AG04449 (cell line): Measurements from ENCODE around the gene TRRAP.

Experiments
- CTCF ChIA-PET: fragments of 350-600 bp; formaldehyde crosslinking; extraction: SDS; loops from one replicate; lab custom pipeline; 2021; ENCODE audit warnings: antibody characterized with exemption; lab: Yijun Ruan, JAX
- POLR2A ChIA-PET: fragments of 400-600, 350-600 bp; formaldehyde crosslinking; extraction: SDS; loops from one replicate; lab custom pipeline; 2020; ENCODE audit warnings: antibody characterized with exemption, inconsistent platforms; lab: Yijun Ruan, JAX
- DNase-seq: peaks from one replicate; pipeline ENCODE4 v3.0.0-alpha.2; 2010; ENCODE audit warnings: low read depth, low spot score
- H3K4me3 ChIP-seq: 2 replicates; pipeline ENCODE4 v1.5.1; 2011; ENCODE audit warnings: low read depth, mild to moderate bottlenecking, control low read depth, low read length
- TF ChIP-seq, protein P1 (sequence below): IDR thresholded peaks from one replicate; pipeline ENCODE4 v1.5.1; 2011; ENCODE audit warnings: mild to moderate bottlenecking, moderate library complexity, low read length, control low read depth, inconsistent platforms; ENCODE audit not compliant: insufficient read depth; ENCODE audit errors: missing control alignments

Gene TRRAP

DNA sequence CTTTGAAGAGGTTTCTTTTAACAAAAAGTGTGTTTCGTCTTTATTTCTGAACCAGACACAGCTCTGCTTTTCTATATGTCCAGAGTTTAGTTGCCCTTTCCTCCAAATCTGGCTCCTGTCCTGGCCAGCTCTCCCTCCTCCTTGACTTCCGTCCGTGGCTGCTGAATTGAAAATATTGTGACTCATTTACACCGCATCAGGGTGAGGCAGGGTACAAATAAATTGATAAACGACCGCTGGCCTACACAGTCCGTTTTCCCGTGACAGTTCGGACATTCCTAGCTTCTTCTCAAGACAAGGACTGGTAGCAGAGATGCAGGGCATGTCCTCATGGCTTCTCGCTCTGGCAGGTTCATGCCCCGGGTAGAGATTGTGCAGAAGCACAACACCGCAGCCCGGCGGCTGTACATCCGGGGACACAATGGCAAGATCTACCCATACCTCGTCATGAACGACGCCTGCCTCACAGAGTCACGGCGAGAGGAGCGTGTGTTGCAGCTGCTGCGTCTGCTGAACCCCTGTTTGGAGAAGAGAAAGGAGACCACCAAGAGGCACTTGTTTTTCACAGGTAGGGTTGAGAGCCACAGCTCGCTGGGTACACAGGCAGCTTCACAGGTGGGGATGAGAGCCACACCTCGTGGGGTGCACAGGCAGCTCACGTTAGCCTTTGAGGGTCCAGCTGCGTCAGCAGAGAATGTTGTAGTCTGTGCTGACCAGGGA is 126.6 kb downstream of the TRRAP start:
- ChIA-PET POLR2A (no interaction called here), CTCF (interaction anchor here (1.1 to 1.3 kb wide), 2 partner anchors 8 to 306 kb away, joined by 3 read pairs; no protein-coding TSS in a partner anchor)
- H3K4me3 ChIP-seq = no peak overlapping the region
- TF ChIP-seq, protein P1, sequence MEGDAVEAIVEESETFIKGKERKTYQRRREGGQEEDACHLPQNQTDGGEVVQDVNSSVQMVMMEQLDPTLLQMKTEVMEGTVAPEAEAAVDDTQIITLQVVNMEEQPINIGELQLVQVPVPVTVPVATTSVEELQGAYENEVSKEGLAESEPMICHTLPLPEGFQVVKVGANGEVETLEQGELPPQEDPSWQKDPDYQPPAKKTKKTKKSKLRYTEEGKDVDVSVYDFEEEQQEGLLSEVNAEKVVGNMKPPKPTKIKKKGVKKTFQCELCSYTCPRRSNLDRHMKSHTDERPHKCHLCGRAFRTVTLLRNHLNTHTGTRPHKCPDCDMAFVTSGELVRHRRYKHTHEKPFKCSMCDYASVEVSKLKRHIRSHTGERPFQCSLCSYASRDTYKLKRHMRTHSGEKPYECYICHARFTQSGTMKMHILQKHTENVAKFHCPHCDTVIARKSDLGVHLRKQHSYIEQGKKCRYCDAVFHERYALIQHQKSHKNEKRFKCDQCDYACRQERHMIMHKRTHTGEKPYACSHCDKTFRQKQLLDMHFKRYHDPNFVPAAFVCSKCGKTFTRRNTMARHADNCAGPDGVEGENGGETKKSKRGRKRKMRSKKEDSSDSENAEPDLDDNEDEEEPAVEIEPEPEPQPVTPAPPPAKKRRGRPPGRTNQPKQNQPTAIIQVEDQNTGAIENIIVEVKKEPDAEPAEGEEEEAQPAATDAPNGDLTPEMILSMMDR = no peak
- DNase-seq = no peak

DNA sequence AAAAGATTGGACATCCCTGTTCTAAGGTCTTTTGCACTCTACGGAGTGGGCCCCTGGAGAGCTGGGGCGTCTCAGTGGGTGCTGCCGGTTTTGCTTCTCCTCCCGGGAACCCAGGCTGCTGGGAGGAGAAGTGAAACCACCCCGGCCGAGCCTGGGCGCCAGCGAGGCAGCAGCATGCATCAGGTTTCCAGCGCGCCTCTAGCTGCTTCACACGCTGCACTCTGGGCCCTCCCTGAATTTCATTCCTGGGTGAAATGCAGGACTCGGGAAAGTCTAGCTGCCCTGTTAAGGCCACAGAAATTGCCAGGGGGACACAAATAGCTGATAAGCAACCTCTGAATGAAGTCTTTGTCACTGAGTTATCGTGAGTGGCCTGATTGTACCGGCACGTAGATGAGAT is 127.4 kb downstream of the TRRAP start:
- no peak for DNase-seq
- H3K4me3 ChIP-seq = no peak overlapping the region
- POLR2A ChIA-PET = no interaction called here
- CTCF ChIA-PET = interaction anchor here (1.3 kb wide), 1 partner anchor 9 kb away, joined by 3 read pairs; no protein-coding TSS in a partner anchor
- TF ChIP-seq, protein P1 = no peak

DNA sequence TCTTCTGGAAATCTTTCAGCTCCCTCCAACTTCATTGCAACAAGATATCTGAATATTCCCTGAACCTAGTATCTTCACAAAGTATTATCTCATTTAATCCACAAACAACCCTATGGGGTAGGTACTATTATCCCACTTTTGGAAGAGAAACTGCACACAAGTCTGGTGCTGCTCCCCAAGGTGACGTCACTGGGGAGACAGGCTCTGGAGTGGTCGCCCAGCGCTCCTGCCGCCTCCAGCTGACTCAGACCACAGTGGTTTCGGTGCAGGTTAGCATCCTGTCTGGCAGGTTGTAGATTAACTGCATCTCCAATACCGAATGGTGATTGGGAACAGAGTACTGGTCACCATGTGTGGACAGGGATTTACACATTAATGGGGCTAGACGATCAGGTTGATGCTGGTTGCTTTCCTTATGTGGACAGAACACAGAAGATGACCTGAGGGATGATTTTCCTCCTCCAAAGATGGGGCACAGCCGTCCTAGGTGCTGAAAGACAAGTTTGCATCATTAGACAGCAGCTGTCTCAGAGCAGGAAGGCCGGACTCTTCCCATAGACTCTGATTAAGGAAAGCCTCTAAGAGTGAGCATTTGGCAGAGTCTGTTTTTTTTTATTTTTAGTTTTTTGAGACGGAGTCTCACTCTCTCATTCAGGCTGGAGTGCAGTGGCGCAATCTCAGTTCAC is 128.6 kb downstream of the TRRAP start:
- CTCF ChIA-PET = interaction anchor here (0.5 to 0.9 kb wide), 2 partner anchors 306 to 1124 kb away, joined by 3 to 4 read pairs; no protein-coding TSS in a partner anchor

DNA sequence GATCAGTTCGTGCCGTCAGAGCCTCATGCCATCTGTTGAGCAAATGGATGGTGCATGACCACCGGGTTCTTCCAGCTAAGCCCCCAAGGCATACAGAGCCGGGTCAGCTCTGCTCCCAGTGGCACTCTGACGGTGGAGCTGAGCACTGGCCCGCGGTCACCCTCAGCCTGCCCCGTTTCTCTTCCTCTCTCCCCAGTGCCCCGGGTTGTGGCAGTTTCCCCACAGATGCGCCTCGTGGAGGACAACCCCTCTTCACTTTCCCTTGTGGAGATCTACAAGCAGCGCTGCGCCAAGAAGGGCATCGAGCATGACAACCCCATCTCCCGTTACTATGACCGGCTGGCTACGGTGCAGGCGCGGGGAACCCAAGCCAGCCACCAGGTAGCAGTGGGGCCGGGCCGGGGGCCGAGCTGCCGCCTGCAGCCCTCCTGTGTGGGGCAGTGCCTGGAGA is 129.9 kb downstream of the TRRAP start:
- DNase-seq = no peak
- TF ChIP-seq, protein P1 = no peak
- H3K4me3 ChIP-seq = no peak overlapping the region
- ChIA-PET CTCF (no interaction called here), POLR2A (no interaction called here)

More for the DNA sequence above, 128.6 kb downstream of the TRRAP start:
- POLR2A ChIA-PET = no interaction called here
- DNase-seq = no peak
- TF ChIP-seq, protein P1 = no peak
- no peak overlapping the region for H3K4me3 ChIP-seq

DNA sequence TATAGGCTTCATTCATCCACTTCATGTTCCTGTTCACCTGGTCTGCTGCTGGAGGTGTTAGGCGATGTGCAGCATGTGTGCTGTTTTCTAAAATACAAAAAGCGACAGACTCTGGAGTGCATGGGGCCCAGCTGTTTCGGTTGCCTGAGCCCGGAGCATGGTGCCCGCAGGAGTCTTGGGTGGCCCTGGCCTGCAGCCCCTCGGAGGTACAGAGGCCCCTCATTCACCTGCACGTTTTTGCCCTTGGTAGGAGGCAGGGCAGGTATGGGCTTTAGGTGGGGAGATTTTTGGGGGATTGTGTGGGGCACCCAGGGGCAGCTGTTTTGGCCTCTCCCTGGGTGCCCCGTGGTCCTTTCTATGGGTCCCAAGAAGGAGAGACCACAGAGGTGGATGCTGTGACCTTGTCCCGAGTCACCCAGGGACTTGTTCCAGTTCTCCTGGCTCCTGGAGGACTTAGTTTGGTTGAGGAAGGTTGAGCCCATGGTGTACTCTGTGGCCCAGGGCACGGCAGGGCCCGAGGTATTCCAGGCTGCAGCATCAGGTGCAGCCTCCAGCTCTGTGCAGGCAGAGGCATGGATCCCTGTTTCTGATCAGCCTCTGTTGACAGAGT is 130.7 kb downstream of the TRRAP start:
- TF ChIP-seq, protein P1 = no peak
- no peak for DNase-seq
- no peak overlapping the region for H3K4me3 ChIP-seq
- POLR2A ChIA-PET = no interaction called here
- CTCF ChIA-PET = no interaction called here

DNA sequence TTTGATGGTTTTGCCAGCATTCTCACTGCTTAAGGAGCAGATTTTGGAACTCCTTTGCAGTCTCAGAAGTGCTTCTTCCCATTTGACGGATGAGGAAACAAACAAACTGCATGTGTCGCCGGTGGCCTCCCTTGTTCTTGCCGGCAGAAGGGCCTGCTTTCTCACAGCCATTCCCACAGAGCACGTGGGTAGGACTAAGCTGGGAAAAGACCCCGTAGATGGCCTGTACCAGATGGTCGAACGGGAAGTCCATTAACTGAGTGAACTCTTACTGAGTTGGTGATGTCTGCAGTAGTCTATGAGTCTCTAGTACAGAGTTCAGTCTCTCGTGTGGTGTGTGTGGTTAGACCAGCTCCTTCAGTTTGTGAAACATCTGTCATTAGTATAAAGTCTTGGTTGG is 131.9 kb downstream of the TRRAP start:
- TF ChIP-seq, protein P1 = no peak
- ChIA-PET CTCF (interaction anchor here (1.4 kb wide), 1 partner anchor 303 kb away, joined by 3 read pairs; no protein-coding TSS in a partner anchor), POLR2A (no interaction called here)
- H3K4me3 ChIP-seq = no peak overlapping the region
- no peak for DNase-seq
